DOHH2 (cell line): Measurements from ENCODE around the gene FTCD.

Source experiments
- H3F3A ChIP-seq: fragments of 200-600 bp; sonication (generic), shearing (Covaris generic); 2 replicates; pipeline ENCODE4 v1.6.0; 2016; ENCODE audit warnings: antibody characterized with exemption, mild to moderate bottlenecking; ENCODE audit not compliant: control insufficient read depth, insufficient read depth
- H3K27ac ChIP-seq: fragments of 200-600 bp; sonication (generic); 2 replicates; pipeline ENCODE4 v1.5.1; 2014; ENCODE audit warnings: low read depth, mild to moderate bottlenecking, low read length, moderate library complexity
- H3K27me3 ChIP-seq: fragments of 200-600 bp; sonication (generic); 2 replicates; pipeline ENCODE4 v1.6.1; 2014; ENCODE audit warnings: mild to moderate bottlenecking, low read length, mixed read lengths; ENCODE audit not compliant: control insufficient read depth
- H3K36me3 ChIP-seq: fragments of 200-600 bp; sonication (generic); 2 replicates; pipeline ENCODE4 v1.6.1; 2014; ENCODE audit warnings: mild to moderate bottlenecking, low read length, moderate library complexity, mixed read lengths; ENCODE audit not compliant: control insufficient read depth
- H3K4me1 ChIP-seq: fragments of 200-600 bp; sonication (generic); 2 replicates; pipeline ENCODE4 v1.6.1; 2014; ENCODE audit warnings: mild to moderate bottlenecking, low read length, mixed read lengths; ENCODE audit not compliant: control insufficient read depth
- H3K4me2 ChIP-seq: fragments of 200-600 bp; sonication (generic); 2 replicates; pipeline ENCODE4 v1.6.0; 2014; ENCODE audit warnings: mild to moderate bottlenecking, low read length, moderate library complexity
- H3K4me3 ChIP-seq: fragments of 200-600 bp; sonication (generic); 2 replicates; pipeline ENCODE4 v1.5.1; 2014; ENCODE audit warnings: mild to moderate bottlenecking, low read length, mixed read lengths
- H3K79me2 ChIP-seq: fragments of 200-600 bp; sonication (generic); 2 replicates; pipeline ENCODE4 v1.6.1; 2014; ENCODE audit warnings: mild to moderate bottlenecking, low read length, mixed read lengths; ENCODE audit not compliant: control insufficient read depth
- H3K9me2 ChIP-seq: fragments of 200-600 bp; sonication (generic); replicated peaks from 2 replicates; pipeline ENCODE4 v1.6.1; 2014; ENCODE audit warnings: mild to moderate bottlenecking, low read length, mixed read lengths; ENCODE audit not compliant: control insufficient read depth
- H3K9me3 ChIP-seq: fragments of 200-600 bp; sonication (generic); 2 replicates; pipeline ENCODE4 v1.6.1; 2014; ENCODE audit warnings: antibody characterized with exemption, low read length, mixed read lengths; ENCODE audit not compliant: control insufficient read depth, insufficient read depth
- H4K20me1 ChIP-seq: fragments of 200-600 bp; sonication (generic); 2 replicates; pipeline ENCODE4 v1.6.0; 2014; ENCODE audit warnings: low read depth, mild to moderate bottlenecking, antibody characterized with exemption, low read length, moderate library complexity; ENCODE audit not compliant: control insufficient read depth, insufficient read depth
- CTCF ChIP-seq: fragments of 200-600 bp; sonication (generic); IDR thresholded peaks from one replicate; pipeline ENCODE4 v1.5.1; 2014; ENCODE audit warnings: antibody characterized with exemption, mild to moderate bottlenecking, low read depth, low read length; ENCODE audit not compliant: poor library complexity, severe bottlenecking
- EZH2phosphoT487 ChIP-seq: fragments of 200-600 bp; sonication (generic); IDR thresholded peaks from 2 replicates; pipeline ENCODE4 v1.6.1; 2017; ENCODE audit warnings: borderline replicate concordance, mild to moderate bottlenecking, antibody characterized with exemption, low read length, moderate library complexity, mixed read lengths

The FTCD gene

DNA sequence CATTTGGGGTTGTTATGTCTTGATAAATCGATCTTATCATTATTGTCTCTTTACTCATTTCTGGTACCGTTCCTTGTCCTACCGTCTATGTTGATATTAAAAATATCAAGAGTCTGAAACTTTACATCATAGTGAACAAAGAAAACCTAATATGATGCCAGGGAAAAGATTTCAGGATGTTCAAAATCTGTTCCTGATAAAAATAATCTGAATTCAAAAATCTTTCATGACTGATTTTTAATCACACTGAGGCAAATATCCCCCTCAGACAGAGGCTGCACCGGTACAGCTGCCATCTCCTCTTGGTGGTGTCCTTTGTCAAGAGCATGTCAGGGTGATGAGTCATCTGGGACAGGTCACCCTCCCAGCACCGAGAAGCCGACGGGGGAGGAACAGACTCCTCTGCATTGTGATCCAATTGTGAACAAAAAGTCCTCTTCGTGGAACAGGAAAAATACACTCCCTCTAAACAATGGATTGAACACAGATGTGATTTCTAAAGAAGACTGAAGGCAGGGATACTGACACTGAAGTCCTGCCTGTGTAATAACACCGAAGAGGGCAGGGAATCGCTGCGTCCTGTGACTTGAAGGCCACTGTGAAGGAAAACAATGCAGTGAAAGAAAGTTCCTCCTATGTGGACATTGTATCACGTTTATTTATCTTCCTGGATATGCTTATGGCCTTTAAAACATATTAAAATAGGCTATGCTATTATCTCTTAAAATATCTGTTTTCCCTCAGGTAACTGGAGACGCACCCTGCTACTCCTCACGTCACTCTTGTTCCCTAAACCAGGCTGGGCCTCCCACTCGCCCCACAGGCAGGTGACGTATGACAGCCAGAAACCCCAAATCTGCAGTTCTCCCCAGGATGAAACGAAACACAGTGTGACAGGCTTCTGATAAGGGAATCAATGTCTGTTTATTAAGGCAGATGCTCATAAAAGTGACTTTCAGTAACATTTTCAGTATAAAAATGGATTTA, 33.1 kb upstream of the FTCD start:
- Histone ChIP-seq H3K79me2 (no peaks in the 10 kb centered on the region), H3K4me3 (no peak overlapping the region), H3F3A (peaks cover 9% of the 10 kb centered on the region; the same call in 1 of the 2 replicates), H3K9me3 (no peaks in the 10 kb centered on the region), H3K27ac (no peak overlapping the region), H3K9me2 (no peaks in the 10 kb centered on the region), H4K20me1 (no peaks in the 10 kb centered on the region), H3K27me3 (no peaks in the 10 kb centered on the region), H3K4me2 (no peak overlapping the region), H3K4me1 (peaks cover 18% of the 10 kb centered on the region), H3K36me3 (peaks cover 44% of the 10 kb centered on the region)
- TF ChIP-seq EZH2phosphoT487 (no peak), CTCF (no peak)

GRCh38 chr21:46187814-46188213, 32.4 kb upstream of the FTCD start:
- Histone ChIP-seq H3K27me3 (no peaks in the 10 kb centered on the region), H3K9me2 (no peaks in the 10 kb centered on the region), H3K27ac (no peak overlapping the region), H3K9me3 (no peaks in the 10 kb centered on the region), H4K20me1 (no peaks in the 10 kb centered on the region), H3F3A (peaks cover 9% of the 10 kb centered on the region; the same call in 1 of the 2 replicates), H3K4me3 (no peak overlapping the region), H3K4me1 (peaks cover 23% of the 10 kb centered on the region), H3K79me2 (no peaks in the 10 kb centered on the region), H3K36me3 (peaks cover 38% of the 10 kb centered on the region), H3K4me2 (no peak overlapping the region)
- TF ChIP-seq CTCF (no peak), EZH2phosphoT487 (no peak)

- H4K20me1 ChIP-seq, result no peaks in the 10 kb centered on the region
- no peaks in the 10 kb centered on the region for H3K9me3 ChIP-seq
- TF ChIP-seq EZH2phosphoT487, result no peak
- TF ChIP-seq CTCF, result no peak
- H3K4me1 ChIP-seq, result peaks cover 23% of the 10 kb centered on the region
- H3K27ac ChIP-seq, result no peak overlapping the region
- no peaks in the 10 kb centered on the region for H3K27me3 ChIP-seq
- peaks cover 35% of the 10 kb centered on the region for H3K36me3 ChIP-seq
- no peak overlapping the region for H3K4me3 ChIP-seq
- H3K79me2 ChIP-seq, result no peaks in the 10 kb centered on the region
- H3F3A ChIP-seq, result peaks cover 9% of the 10 kb centered on the region; the same call in 1 of the 2 replicates
- no peak overlapping the region for H3K4me2 ChIP-seq
- H3K9me2 ChIP-seq, result no peaks in the 10 kb centered on the region
Measured at GRCh38 chr21:46187261-46187660, 31.9 kb upstream of the FTCD start.
